NCI-H82 (cell line): ENCODE measurements around the gene GULP1.
"Not testable (repeated sequence)": the region's sequence is repeated elsewhere in the genome, so short reads cannot be mapped to it uniquely, and the experiment has no call there.

Experiments used
- DNase-seq: peaks from one replicate; lab custom pipeline; 2025; lab: John Stamatoyannopoulos, UW

The GULP1 gene

DNA sequence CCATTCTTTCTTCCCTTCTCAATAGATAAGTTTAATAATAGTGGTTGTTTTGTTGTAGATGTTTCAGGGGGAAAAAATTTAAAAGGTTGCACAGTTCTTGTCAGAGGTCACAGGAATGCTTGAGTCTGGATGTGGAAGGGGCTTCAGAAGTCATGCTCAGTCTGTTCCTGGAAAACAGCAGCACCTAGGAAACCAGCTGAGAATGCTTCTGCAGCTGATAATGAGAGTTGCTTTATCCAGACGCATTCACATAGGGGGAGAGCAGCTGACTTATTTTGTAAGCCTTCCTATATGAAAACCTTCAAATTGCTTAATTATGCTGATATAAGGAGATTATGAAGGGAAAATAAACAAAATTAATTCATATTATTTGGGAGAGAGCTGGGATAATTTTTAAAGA, 235.5 kb downstream of the GULP1 start:
- DNase-seq: peak; percentile 21

DNA sequence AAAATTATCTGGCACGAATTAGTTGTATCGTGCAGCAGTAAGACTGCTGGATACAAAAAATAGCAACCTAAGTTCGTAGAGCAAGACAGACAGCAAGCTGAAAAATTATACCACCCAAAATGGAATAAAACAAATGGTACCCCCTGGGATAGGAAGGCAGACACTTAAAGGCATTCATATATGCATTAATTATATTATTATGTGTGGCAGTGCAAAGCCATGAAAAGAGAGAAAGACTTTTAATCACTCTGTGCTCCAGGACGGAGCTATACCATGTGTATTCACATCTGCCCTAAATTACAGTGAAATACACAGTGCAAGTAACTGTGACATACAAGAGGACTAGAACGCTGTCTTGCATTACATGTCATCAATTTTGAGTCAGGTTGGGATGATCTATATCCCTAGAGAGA, 235.9 kb downstream of the GULP1 start:
- DNase-seq: no peak

- DNase-seq: peak; percentile 21
Observed at GRCh38 chr2:188529710-188530109, 238.0 kb downstream of the GULP1 start.

GRCh38 chr2:188534875-188535274, 243.2 kb downstream of the GULP1 start:
- DNase-seq: no peak

DNA sequence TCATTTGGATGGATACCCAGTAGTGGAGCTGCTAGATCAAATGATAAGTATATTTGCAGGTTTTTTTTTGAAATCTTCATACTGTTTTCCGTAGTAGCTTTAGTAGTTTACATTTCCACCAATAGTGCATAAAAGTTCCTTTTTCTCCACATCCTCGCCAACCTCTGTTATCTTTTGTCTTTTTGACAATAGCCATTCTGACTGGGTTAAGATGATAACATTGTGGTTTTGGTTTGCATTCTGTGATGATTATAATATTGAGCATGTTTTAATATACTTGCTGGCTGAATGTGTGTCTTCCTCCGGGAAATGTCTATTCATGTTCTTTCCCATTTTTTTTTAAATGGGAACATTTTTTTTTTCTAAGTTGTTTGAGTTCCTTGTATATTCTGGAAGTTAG, 260.0 kb downstream of the GULP1 start:
- no peak for DNase-seq

DNA sequence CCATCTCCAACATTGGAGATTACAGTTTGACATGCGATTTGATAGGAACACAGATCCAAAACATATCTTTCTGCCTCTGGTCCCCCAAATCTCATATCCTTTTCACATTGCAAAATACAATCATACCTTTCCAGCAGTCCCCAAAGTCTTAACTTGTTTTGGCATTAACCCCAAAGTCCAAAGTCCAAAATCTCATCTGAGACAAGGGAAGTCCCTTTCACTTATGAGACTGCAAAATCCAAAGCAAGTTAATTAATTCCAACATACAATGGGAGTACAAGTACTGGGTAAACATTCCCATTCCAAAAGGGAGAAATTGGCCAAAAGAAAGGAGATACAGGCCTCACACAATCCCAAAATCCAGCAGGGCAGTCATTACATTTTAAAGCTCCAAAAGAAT, 265.4 kb downstream of the GULP1 start:
- no peak for DNase-seq

- DNase-seq: not testable (repeated sequence)
Observed at GRCh38 chr2:188559455-188559854, 267.8 kb downstream of the GULP1 start.

DNA sequence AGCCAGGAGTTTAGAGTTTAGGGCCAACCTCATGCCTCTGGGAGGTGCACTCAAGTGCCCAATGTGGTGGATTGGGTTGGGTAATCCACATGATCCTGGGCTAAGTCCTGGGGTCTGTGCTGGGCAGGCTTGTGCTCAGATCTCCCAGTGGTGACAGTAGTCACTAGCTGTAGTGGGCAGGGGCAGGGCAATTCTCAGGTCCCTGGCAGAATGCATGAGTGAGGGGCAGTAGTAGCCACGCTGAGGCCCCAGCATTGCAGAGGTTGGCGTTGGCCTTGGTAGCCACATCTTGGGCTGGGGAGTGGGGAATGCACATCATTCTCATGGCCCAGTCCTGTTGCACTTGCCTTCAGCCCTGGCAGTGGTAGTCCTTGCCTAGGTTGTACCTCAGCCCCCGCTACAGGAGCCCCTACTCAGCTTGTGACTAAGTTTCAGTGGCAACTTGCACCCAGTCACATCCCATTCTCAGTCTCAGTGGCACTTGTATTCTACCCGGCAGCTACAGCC, 269.9 kb downstream of the GULP1 start:
- DNase-seq: no peak

DNA sequence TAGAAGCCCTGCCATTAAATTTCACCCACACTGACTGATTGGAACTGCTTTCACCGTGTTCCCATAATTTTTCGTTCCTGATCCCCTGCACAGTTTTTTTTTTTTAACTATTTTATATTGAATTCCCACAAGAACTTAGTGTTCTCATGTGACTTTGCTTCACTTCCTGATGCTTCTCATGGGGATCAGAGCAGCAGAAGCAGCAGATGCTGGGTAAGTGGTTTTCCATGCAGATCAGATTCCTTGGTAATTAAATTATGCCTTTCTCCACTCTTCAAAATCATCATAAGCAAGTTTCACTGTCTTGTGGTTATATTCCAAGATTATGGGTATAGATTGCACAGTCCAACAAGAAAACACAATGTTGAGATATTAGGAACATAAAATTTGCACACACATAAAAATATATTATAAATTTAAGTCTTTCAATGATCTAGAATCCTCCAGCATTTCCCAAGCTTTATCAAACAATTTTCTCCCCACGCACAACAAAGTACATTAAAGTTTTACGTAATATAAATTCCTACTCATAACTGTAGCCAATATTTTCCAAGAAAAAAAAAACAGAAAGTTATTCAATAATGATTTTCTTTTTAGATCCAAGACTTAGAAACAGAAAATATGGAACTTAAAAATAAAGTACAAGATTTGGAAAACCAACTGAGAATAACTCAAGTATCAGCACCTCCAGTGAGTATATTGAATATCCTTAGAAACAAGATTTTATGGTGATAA, 277.9 kb downstream of the GULP1 start:
- DNase-seq: peak; percentile 75

GRCh38 chr2:188570370-188570769, 278.7 kb downstream of the GULP1 start:
- no peak for DNase-seq

- DNase-seq: no peak
Observed at GRCh38 chr2:188571543-188572303, 280.0 kb downstream of the GULP1 start.

GRCh38 chr2:188572592-188572991, 280.9 kb downstream of the GULP1 start:
- no peak for DNase-seq

DNA sequence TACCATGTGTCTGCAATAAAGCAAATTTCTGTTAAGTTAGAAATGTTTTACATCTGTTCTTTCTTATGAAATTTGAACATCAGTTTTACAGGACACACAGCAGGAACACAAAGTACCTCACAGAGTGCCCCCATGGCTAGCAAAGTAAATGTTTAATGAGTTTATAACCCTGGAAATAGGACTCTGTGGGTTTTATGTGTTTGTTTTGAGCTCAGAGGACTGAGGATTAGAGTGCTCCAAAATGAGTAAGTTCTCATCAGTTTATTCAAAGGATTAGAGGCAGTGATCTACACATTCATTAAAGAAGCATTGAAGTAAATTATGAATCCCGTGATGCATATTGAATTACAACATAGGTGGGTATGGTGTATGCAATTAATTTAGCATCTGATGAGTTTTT, 281.8 kb downstream of the GULP1 start:
- DNase-seq: no peak

DNA sequence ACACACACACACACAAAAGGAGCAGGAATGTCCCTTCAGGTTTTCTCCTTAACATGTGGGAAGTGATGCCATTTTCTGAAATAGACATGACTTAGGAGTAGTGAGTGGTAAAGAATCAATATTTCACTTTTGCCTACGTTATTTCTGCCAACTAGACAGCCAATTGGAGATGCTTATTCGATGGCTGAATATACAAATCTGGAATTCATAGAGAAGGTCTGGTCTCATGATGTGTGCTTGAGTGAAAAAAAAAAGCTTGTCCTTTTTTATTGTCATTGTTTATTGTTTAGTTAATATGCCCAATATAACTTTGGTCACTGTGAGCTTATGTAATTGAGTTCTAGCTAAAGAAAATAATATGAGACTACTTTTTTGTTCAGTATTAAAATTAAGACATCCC, 284.3 kb downstream of the GULP1 start:
- DNase-seq: no peak

GRCh38 chr2:188576651-188577050, 285.0 kb downstream of the GULP1 start:
- DNase-seq: no peak

GRCh38 chr2:188577231-188577630, 285.6 kb downstream of the GULP1 start:
- no peak for DNase-seq

GRCh38 chr2:188580738-188581137, 289.1 kb downstream of the GULP1 start:
- DNase-seq: no peak

DNA sequence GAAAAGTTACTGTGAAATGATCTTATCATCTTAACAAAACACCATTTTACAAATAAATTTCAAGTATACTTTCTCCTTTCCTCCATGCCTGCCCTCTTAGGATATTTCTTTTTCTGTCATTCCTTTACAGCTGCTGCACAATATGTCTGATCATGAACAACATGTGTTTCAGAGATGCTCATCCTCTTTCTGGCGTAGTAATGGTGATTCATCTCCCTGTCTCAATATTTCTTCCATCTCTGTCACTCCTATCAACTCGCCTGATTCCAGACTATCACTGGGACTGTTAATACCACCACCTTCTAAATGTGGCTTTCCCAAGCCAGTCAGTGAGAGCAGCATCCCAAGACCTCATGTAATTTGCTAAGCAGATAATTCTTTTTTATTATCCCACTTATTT, 290.5 kb downstream of the GULP1 start:
- DNase-seq: no peak

DNA sequence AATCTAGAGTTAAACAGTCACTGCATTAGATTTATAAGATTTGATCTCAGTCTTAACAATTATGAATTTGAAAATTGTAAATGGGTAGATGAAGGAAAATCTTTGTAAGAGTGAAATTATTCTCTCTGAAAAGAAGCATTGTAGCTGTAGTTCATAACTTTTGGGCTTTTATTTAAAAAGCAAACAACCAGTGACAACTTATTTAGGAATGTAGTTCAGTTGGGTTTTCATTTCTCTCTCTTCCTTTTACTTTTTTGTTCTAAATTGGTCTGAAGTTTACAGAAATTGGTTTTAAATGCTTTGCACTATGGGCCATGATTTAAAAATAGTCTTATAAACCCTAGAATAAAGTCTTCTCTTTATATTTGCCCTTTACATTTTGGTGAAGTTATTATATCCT, 296.6 kb downstream of the GULP1 start:
- no peak for DNase-seq

GRCh38 chr2:188596054-188596453, 304.4 kb downstream of the GULP1 start:
- DNase-seq: no peak

DNA sequence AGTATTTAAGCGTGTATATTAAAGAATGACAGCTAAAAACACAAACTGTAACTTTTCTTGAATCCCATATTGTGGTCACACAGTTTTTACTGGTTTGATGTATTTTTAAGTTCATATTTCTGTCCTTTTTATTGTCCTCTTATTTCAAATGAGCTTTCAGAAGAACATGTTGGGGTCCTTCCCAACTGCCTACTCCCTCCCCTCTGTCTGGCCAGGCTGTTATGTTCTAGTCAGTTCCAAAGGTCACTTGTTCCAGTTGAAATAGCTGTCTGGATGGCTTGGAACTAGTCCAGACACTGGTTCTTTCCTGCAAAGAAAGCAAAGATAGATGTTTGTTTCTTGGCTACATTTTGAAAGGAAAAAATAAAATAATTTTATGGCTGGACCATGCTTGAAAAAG, 306.9 kb downstream of the GULP1 start:
- no peak for DNase-seq

DNA sequence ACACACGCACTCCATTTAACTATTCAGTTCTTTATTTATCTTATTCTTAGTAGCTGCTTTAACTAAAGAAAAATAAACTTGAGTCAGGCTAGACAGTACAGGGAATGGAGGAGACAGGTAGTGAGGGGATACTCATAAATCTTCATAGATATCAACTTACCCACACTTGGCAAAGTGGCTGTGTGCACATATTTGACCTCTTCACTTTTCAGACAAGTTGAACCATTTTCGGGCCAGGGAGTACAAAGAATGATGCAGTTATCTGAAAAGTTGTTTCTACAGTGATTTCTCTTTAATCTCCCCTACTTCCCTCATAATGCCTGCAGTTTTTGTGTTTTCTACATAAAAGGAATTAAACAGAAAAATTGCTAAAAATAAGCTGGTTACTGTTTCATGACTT, 307.5 kb downstream of the GULP1 start:
- no peak for DNase-seq

DNA sequence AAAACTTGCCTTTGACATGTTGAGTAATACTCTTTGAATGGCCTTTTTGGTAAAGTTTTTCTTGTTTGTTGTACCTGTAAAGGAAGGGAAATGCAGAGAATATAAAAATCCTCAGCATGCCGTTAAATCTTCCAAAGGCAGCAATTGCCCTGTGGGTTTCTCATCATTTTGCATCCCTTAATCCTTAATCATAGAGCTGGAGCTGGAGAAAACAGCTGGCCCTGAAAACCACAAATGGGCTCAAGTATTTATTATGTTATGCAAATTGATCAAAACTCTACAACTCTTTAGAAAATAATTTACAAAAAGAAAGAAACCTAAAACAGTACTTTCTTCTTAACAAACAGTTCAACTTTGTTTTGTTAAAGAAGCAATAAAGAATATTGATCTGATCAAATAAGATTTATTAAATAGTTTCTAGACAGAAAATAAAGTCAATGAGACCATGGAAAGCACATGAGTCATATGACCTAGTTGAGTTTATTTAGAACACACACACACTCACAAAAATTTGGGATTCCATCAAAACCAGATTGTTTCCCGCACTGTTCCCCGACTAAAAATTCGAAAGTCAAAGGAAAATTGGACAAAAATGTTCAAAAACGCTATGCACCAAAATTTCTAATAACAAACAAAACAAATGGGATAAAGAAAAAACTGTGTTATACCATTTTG, 309.0 kb downstream of the GULP1 start:
- DNase-seq: peak; percentile 48
